Hepatocyte (in vitro differentiated cells): ENCODE data around the gene ADAM33.

Experiments used
- CTCF ChIP-seq: fragments of 200-600 bp; sonication (generic); IDR thresholded peaks from 2 replicates; pipeline ENCODE4 v1.5.1; 2016; ENCODE audit warnings: antibody characterized with exemption, mild to moderate bottlenecking; ENCODE audit not compliant: poor library complexity
- EZH2 ChIP-seq: fragments of 200-600 bp; sonication (generic); IDR thresholded peaks from 2 replicates; pipeline ENCODE4 v1.6.1; 2016; ENCODE audit warnings: antibody characterized with exemption, mild to moderate bottlenecking, borderline replicate concordance
- EZH2phosphoT487 ChIP-seq: fragments of 200-600 bp; sonication (generic); IDR thresholded peaks from one replicate; pipeline ENCODE4 v1.6.1; 2018; ENCODE audit warnings: antibody characterized with exemption, mild to moderate bottlenecking, low read depth, moderate library complexity; ENCODE audit not compliant: unreplicated experiment, severe bottlenecking

GRCh38 chr20:3622406-3622805 is 59.4 kb downstream of the ADAM33 start:
- no peak for TF ChIP-seq CTCF
- no peak for TF ChIP-seq EZH2phosphoT487
- TF ChIP-seq EZH2 = no peak
